NB4 (cell line): Measurements from ENCODE around the gene XIRP1.

ENCODE experiments used
- DNase-seq: peaks from one replicate; pipeline ENCODE4 v3.0.0; 2010; ENCODE audit warnings: low read depth
- H3K4me3 ChIP-seq: one replicate; pipeline ENCODE4 v1.5.1; 2011; ENCODE audit warnings: mild to moderate bottlenecking, low read depth, low read length, moderate library complexity
- CTCF ChIP-seq: IDR thresholded peaks from one replicate; pipeline ENCODE4 v1.5.1; 2012; ENCODE audit warnings: low read depth, low read length
- MAX ChIP-seq: IDR thresholded peaks from 2 replicates; pipeline ENCODE4 v1.6.1; 2011; ENCODE audit warnings: low read depth, low read length
- MYC ChIP-seq: IDR thresholded peaks from 2 replicates; pipeline ENCODE4 v1.6.1; 2011; ENCODE audit warnings: low read depth, low read length
- POLR2A ChIP-seq: IDR thresholded peaks from 2 replicates; pipeline ENCODE4 v1.6.1; 2011; ENCODE audit warnings: mild to moderate bottlenecking; ENCODE audit not compliant: insufficient read length; ENCODE audit errors: extremely low read depth

Gene XIRP1

GRCh38 chr3:39221141-39221530 is 28.7 kb upstream of the XIRP1 start:
- TF ChIP-seq CTCF: no peak
- TF ChIP-seq MYC: no peak
- TF ChIP-seq POLR2A: no peak
- TF ChIP-seq MAX: no peak
- H3K4me3 ChIP-seq: no peak overlapping the region
- DNase-seq: no peak

GRCh38 chr3:39220407-39221140 is 28.2 kb upstream of the XIRP1 start:
- DNase-seq: peak; percentile 64
- no peak overlapping the region for H3K4me3 ChIP-seq
- TF ChIP-seq CTCF (no peak), POLR2A (no peak), MAX (no peak), MYC (no peak)

DNA sequence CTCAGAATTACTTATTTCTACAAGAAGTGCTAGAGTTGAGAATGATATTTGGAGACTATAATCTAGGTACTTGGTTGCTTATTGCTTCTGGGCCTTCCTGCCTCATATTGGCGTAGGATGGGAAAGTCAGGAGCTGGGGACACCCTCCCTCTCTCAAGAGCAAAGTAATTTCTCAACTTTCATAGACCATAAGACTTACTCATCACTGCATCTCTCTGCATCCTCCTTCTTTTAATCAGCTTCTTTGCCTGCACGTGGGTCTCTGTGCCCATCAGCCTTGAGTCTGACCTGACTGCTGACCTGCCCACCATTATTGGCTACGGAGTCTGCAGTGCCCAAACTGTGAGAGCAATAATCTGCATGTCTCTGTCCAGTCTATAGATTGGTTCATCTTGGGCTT is 27.3 kb upstream of the XIRP1 start:
- no peak for TF ChIP-seq MAX
- no peak for TF ChIP-seq CTCF
- no peak for TF ChIP-seq POLR2A
- no peak for TF ChIP-seq MYC

DNA sequence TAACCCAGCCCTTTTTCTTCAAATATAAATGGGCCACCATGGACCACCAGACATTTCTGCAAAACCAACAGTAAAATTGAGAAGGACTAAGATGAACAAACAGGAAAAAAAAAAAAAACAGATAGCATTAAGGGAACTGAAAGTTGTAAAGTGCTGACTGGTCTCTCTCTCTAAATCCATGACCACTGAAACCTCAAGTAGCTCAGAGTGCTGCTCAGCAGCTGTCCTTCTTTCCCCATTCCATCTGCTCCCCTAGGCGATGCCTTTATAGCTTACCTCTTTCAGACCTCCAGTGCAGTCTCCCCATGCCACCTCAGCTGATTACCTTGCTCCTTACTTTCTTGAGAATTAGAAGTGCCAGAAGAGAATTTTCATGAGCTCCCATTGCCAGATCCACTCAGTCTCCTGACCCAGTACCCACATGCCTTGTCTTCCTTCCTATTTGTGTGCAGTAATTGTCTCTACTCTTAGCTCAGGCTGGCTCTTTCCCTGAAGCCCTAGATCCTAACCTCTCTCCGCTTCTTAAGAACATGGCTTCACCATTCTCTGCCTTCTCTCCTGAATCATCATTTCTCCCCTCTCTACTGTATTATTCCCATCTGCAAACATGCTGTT is 23.9 kb upstream of the XIRP1 start:
- H3K4me3 ChIP-seq: no peak overlapping the region
- DNase-seq: peak; percentile 84
- TF ChIP-seq MAX: no peak
- TF ChIP-seq POLR2A: no peak
- TF ChIP-seq CTCF: no peak
- no peak for TF ChIP-seq MYC

More for the DNA sequence above, 27.3 kb upstream of the XIRP1 start:
- no peak for DNase-seq
- no peak overlapping the region for H3K4me3 ChIP-seq

DNA sequence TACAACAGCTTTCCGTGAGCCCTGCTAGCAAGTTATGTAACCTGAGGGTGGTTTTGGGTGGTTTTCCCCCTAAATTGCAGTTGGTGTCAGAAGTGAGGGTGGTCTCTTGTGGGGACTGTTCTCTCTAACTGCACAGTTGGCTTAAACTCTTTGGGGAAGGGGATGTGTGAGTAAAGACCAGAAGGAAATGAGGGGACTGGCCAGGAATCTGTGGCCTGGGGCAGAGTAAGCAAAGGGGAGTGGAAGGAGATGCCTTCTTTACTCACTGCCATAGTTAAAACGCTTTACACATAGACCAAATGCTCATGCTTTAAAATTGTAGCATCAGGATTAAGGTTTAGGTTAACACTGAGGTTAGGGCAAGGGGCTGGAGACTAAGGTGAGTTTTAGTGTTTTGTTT is 21.2 kb upstream of the XIRP1 start:
- TF ChIP-seq POLR2A: no peak
- no peak for TF ChIP-seq CTCF
- TF ChIP-seq MYC: no peak
- TF ChIP-seq MAX: no peak
- no peak overlapping the region for H3K4me3 ChIP-seq
- no peak for DNase-seq
